ENCODE data around the gene PRKG2. TPM values are rescaled to one million over a fixed set of nuclear protein-coding genes. Genes with fewer than 3 reads are reported as not detected.

The PRKG2 gene
- total RNA-seq, 2 experiments from 2014 or later, result 1.0 to 1.1 TPM

DNA sequence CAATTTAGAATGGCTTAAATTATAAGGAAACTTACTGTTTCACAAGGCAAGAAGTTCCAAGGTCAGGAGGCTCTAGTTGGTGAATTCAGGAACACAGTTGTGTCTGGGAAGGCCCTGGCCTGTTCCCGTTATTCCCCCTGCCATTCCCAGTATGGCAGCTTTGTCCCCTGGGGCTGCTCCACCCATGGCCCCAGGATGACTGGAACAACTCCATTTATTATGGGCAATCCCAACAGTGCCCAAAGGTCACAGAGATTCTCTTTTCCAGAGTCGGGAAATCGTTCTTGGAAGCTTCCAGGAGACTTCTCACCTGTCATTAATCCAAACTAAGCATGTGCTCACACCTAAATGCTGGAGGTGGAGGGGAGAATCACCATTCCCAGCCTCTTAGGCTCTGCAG lies 2.8 kb upstream of the PRKG2 start:
- CTCF ChIA-PET (ENCODE audit: unreplicated experiment), result no interaction called here
- BruUV-seq (replicated peaks), result no TSS peak
- intact Hi-C loops (cut with micrococcal nuclease; ENCODE audit: unreplicated experiment), result no loop called here

DNA sequence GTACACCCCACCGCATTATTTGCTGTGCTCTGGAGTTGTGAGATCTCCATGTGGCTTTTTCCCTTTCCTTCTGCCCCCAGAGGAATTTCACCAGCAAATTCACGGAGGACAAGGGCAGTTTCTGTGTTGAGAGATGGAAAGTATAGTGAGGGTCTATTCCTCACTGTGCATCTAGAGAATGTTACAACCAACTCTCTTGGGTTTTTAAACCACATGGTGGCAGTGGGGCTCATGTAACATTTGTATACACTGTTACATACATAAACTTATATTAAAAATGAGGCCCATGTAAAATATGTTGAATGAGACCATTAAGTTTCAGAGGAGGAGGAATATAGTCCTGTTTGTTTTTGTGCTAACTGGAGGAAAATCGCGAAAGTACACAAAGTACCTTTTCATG lies 909 bp upstream of the PRKG2 start:
- POLR2A ChIA-PET, result interaction anchor here (0.7 kb wide), 1 partner anchor 117 kb away, joined by 3 read pairs; no protein-coding TSS in a partner anchor
- Histone ChIP-seq H3K9me2 (ENCODE audit: insufficient read depth, low read length) (no peaks in the 10 kb centered on the region), H3K79me2 (ENCODE audit: insufficient read depth, low read depth, low read length) (no peaks in the 10 kb centered on the region), H2AFZ (ENCODE audit: low read length) (no peak overlapping the region), H3K36me3 (ENCODE audit: insufficient read depth, low read length) (no peaks in the 10 kb centered on the region), H3K4me3 (ENCODE audit: low read depth, low read length, poor library complexity, severe bottlenecking) (no peak overlapping the region), H3K4me1 (ENCODE audit: insufficient read depth, low read length, poor library complexity, severe bottlenecking) (no peaks in the 10 kb centered on the region), H3K4me2 (ENCODE audit: low read length) (no peak overlapping the region), H3K9me3 (ENCODE audit: low read length) (no peaks in the 10 kb centered on the region), H4K20me1 (ENCODE audit: insufficient read depth, low read length) (no peaks in the 10 kb centered on the region), H3K27ac (ENCODE audit: low read depth, low read length, poor library complexity, severe bottlenecking) (no peak overlapping the region)
- intact Hi-C loops (cut with micrococcal nuclease; ENCODE audit: unreplicated experiment), result no loop called here
- CTCF ChIA-PET (ENCODE audit: unreplicated experiment), result no interaction called here
- no peak for DNase-seq (ENCODE audit: low spot score)
- no peak for TF ChIP-seq EZH2phosphoT487 (IDR thresholded peaks at IDR 0.05; ENCODE audit: borderline replicate concordance, low read depth, low read length)
- TF ChIP-seq, protein P1, sequence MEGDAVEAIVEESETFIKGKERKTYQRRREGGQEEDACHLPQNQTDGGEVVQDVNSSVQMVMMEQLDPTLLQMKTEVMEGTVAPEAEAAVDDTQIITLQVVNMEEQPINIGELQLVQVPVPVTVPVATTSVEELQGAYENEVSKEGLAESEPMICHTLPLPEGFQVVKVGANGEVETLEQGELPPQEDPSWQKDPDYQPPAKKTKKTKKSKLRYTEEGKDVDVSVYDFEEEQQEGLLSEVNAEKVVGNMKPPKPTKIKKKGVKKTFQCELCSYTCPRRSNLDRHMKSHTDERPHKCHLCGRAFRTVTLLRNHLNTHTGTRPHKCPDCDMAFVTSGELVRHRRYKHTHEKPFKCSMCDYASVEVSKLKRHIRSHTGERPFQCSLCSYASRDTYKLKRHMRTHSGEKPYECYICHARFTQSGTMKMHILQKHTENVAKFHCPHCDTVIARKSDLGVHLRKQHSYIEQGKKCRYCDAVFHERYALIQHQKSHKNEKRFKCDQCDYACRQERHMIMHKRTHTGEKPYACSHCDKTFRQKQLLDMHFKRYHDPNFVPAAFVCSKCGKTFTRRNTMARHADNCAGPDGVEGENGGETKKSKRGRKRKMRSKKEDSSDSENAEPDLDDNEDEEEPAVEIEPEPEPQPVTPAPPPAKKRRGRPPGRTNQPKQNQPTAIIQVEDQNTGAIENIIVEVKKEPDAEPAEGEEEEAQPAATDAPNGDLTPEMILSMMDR (conservative IDR thresholded peaks at IDR 0.05; ENCODE audit: low read length), result no peak
- no TSS peak for BruUV-seq (replicated peaks)

More for the DNA sequence above, 2.8 kb upstream of the PRKG2 start:
- POLR2A ChIA-PET, result interaction anchor here (1.2 kb wide), 1 partner anchor 16 kb away, joined by 5 read pairs; no protein-coding TSS in a partner anchor
- H3K36me3 ChIP-seq (ENCODE audit: insufficient read depth, low read length), result no peaks in the 10 kb centered on the region
- no peak for DNase-seq (ENCODE audit: low spot score)
- H3K79me2 ChIP-seq (ENCODE audit: insufficient read depth, low read depth, low read length), result no peaks in the 10 kb centered on the region
- no peaks in the 10 kb centered on the region for H3K9me2 ChIP-seq (ENCODE audit: insufficient read depth, low read length)
- no peaks in the 10 kb centered on the region for H3K9me3 ChIP-seq (ENCODE audit: low read length)
- H3K4me2 ChIP-seq (ENCODE audit: low read length), result no peak overlapping the region
- TF ChIP-seq, protein P1 (conservative IDR thresholded peaks at IDR 0.05; ENCODE audit: low read length), result no peak
- no peak for TF ChIP-seq EZH2phosphoT487 (IDR thresholded peaks at IDR 0.05; ENCODE audit: borderline replicate concordance, low read depth, low read length)
- H3K27ac ChIP-seq (ENCODE audit: low read depth, low read length, poor library complexity, severe bottlenecking), result no peak overlapping the region
- no peaks in the 10 kb centered on the region for H3K4me1 ChIP-seq (ENCODE audit: insufficient read depth, low read length, poor library complexity, severe bottlenecking)
- no peak overlapping the region for H2AFZ ChIP-seq (ENCODE audit: low read length)
- H3K4me3 ChIP-seq (ENCODE audit: low read depth, low read length, poor library complexity, severe bottlenecking), result no peak overlapping the region
- no peaks in the 10 kb centered on the region for H4K20me1 ChIP-seq (ENCODE audit: insufficient read depth, low read length)

DNA sequence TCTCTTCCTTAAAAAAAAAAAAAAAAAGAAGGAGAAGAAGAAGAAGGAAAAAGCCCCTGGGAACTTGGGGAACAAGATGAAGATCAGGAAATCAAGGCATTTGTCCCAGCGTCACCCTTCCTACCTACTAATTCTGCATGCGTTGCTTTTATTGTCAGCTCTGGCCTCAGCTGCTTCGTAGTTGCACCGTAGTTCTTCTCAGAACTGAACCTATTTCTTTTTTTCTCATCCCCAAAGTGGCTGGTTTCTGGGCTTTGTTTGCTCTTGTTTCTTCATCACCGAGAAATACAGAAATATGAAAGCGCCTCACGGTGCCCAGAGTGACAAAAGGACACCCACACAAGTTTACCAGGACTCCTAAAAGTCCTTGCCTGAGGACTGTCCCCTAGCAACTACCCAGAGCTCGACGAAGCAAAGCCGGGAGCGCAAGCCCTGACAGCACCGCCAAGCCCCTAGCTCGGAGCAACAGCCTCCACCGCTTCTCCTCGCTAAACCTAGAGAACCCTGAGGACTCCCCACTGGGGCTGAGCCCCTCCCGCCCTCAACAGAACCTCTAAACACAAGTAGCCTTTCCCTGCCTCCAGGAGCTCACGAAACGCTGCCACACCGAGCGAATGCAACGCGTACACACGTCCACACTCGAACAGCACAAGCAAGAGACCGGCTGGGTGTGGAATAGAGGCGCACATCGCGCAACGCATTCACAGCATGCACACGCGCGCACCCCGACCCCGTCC lies 710 bp downstream of the PRKG2 start:
- TF ChIP-seq, protein P1 (conservative IDR thresholded peaks at IDR 0.05; ENCODE audit: low read length), result no peak
- TF ChIP-seq EZH2phosphoT487 (IDR thresholded peaks at IDR 0.05; ENCODE audit: borderline replicate concordance, low read depth, low read length), result no peak
- no peak overlapping the region for H3K4me3 ChIP-seq (ENCODE audit: low read depth, low read length, poor library complexity, severe bottlenecking)
- H2AFZ ChIP-seq (ENCODE audit: low read length), result no peak overlapping the region
- no peak overlapping the region for H3K4me2 ChIP-seq (ENCODE audit: low read length)
- H3K9me2 ChIP-seq (ENCODE audit: insufficient read depth, low read length), result no peaks in the 10 kb centered on the region
- no TSS peak for BruUV-seq (replicated peaks)
- H4K20me1 ChIP-seq (ENCODE audit: insufficient read depth, low read length), result no peaks in the 10 kb centered on the region
- no peaks in the 10 kb centered on the region for H3K79me2 ChIP-seq (ENCODE audit: insufficient read depth, low read depth, low read length)
- ChIA-PET CTCF (ENCODE audit: unreplicated experiment) (no interaction called here), POLR2A (no interaction called here)
- H3K9me3 ChIP-seq (ENCODE audit: low read length), result no peaks in the 10 kb centered on the region
- no peaks in the 10 kb centered on the region for H3K36me3 ChIP-seq (ENCODE audit: insufficient read depth, low read length)
- no peak for DNase-seq (ENCODE audit: low spot score)
- H3K4me1 ChIP-seq (ENCODE audit: insufficient read depth, low read length, poor library complexity, severe bottlenecking), result no peaks in the 10 kb centered on the region
- intact Hi-C loops (cut with micrococcal nuclease; ENCODE audit: unreplicated experiment), result no loop called here
- no peak overlapping the region for H3K27ac ChIP-seq (ENCODE audit: low read depth, low read length, poor library complexity, severe bottlenecking)

Data from OCI-LY7 (cell line).